Activated CD8-positive, alpha-beta T cell treated with anti-CD3 and anti-CD28 coated beads for 36 hours (primary cell): ENCODE results near the gene FBXO40. TPM values are rescaled to one million over a fixed set of nuclear protein-coding genes. Genes with fewer than 3 reads are reported as not detected.

Experiments
- ATAC-seq: fragments of 200-7000 bp; cut with Tn5 transposase; one replicate; pipeline ENCODE4 v1.10.0; 2021; ENCODE audit warnings: mild to moderate bottlenecking, moderate library complexity
- CTCF ChIA-PET: fragments of 350-600 bp; sonication (Branson Sonifier 250); formaldehyde crosslinking; loops from one replicate; lab custom pipeline; 2021; ENCODE audit warnings: antibody characterized with exemption; lab: Charles Lee
- POLR2A ChIA-PET: fragments of 350-600 bp; sonication (Branson Sonifier 250); formaldehyde crosslinking; loops from one replicate; lab custom pipeline; 2021; ENCODE audit warnings: antibody characterized with exemption; lab: Charles Lee
- DNase-seq: peaks from one replicate; pipeline ENCODE4 v3.0.0-alpha.2; 2020
- H3K27ac Mint-ChIP-seq: one replicate; pipeline ENCODE4 v1.8.0; 2021; ENCODE audit warnings: mild to moderate bottlenecking, mixed read lengths
- H3K27me3 Mint-ChIP-seq: one replicate; pipeline ENCODE4 v1.8.0; 2021; ENCODE audit warnings: mixed read lengths
- H3K36me3 Mint-ChIP-seq: one replicate; pipeline ENCODE4 v1.8.0; 2021; ENCODE audit warnings: low read depth, mixed read lengths
- H3K4me1 Mint-ChIP-seq: one replicate; pipeline ENCODE4 v1.8.0; 2021; ENCODE audit warnings: low read depth, mixed read lengths
- H3K4me3 Mint-ChIP-seq: one replicate; pipeline ENCODE4 v1.8.0; 2021; ENCODE audit warnings: mild to moderate bottlenecking, moderate library complexity, mixed read lengths
- H3K9me3 Mint-ChIP-seq: one replicate; pipeline ENCODE4 v1.8.0; 2021; ENCODE audit warnings: mixed read lengths
- CTCF ChIP-seq: fragments of 200-600 bp; IDR thresholded peaks from one replicate; pipeline ENCODE4 v1.8.0; 2022; ENCODE audit warnings: antibody characterized with exemption, mild to moderate bottlenecking
- intact Hi-C: fragments of 100-400 bp; cut with micrococcal nuclease; formaldehyde crosslinking; loops from one replicate; pipeline ENCODE4 v1.10.0; 2022
- total RNA-seq, 2 experiments: library from RNA; stranded (reverse); gene quantifications; one replicate each; pipeline ENCODE4 v1.2.3, GENCODE V29; 2021

Gene FBXO40
- total RNA-seq, 2 experiments from 2014 or later, result not detected

GRCh38 chr3:121660356-121661171 is 67.4 kb downstream of the FBXO40 start, which contains the start of gene HCLS1:
TSS of gene HCLS1 (minus strand) at chr3:121660903. CDS start at chr3:121658347, 2,556 bp downstream.
- peaks cover 49% of the 10 kb centered on the region for H3K4me1 Mint-ChIP-seq
- intact Hi-C loops, result loop anchor here (2.0 kb wide), 1 partner anchor 88 kb away; the partner anchor contains the start of gene GOLGB1
- H3K9me3 Mint-ChIP-seq, result no peaks in the 10 kb centered on the region
- TF ChIP-seq CTCF, result peak; percentile 20
- ATAC-seq, result peak; percentile 86
- peak within 1 kb of the TSS; percentile 98 for H3K4me3 Mint-ChIP-seq
- CTCF ChIA-PET, result interaction anchor here (0.6 to 1.4 kb wide), 3 partner anchors 12 to 59 kb away, joined by 3 to 4 read pairs (median 3); no protein-coding TSS in a partner anchor
- POLR2A ChIA-PET, result interaction anchor here (0.7 to 1.8 kb wide), 11 partner anchors 9 to 172 kb away, joined by 3 to 6 read pairs (median 3); partner anchors contain the start of genes GOLGB1 and POLQ
- peaks cover 53% of the 10 kb centered on the region for H3K36me3 Mint-ChIP-seq
- no peaks in the 10 kb centered on the region for H3K27me3 Mint-ChIP-seq
- peak within 1 kb of the TSS; percentile 99 for H3K27ac Mint-ChIP-seq
- peak; percentile 79 for DNase-seq

GRCh38 chr3:121661376-121661775 is 68.2 kb downstream of the FBXO40 start:
- Mint-ChIP-seq H3K4me3 (peak overlapping the region; percentile 98), H3K36me3 (peaks cover 47% of the 10 kb centered on the region)

GRCh38 chr3:121662742-121663141 is 69.6 kb downstream of the FBXO40 start:
- ChIA-PET POLR2A (no interaction called here), CTCF (no interaction called here)
- no peak for TF ChIP-seq CTCF
- ATAC-seq (no peak), DNase-seq (no peak)
- H3K4me3 Mint-ChIP-seq, result no peak overlapping the region
- intact Hi-C loops, result no loop called here
- no peaks in the 10 kb centered on the region for H3K9me3 Mint-ChIP-seq
- H3K4me1 Mint-ChIP-seq, result peaks cover 33% of the 10 kb centered on the region
- H3K27ac Mint-ChIP-seq, result no peak overlapping the region
- H3K27me3 Mint-ChIP-seq, result no peaks in the 10 kb centered on the region
- H3K36me3 Mint-ChIP-seq, result peaks cover 36% of the 10 kb centered on the region

More at GRCh38 chr3:121661376-121661775, 68.2 kb downstream of the FBXO40 start:
- DNase-seq (no peak), ATAC-seq (no peak)
- intact Hi-C loops, result loop anchor here (2.0 kb wide), 1 partner anchor 87 kb away; the partner anchor contains the start of gene GOLGB1
- Mint-ChIP-seq H3K27me3 (no peaks in the 10 kb centered on the region), H3K27ac (peak overlapping the region; percentile 99), H3K9me3 (no peaks in the 10 kb centered on the region), H3K4me1 (peaks cover 43% of the 10 kb centered on the region)
- CTCF ChIA-PET, result interaction anchor here (0.6 to 1.4 kb wide), 4 partner anchors 13 to 58 kb away, joined by 3 to 4 read pairs (median 3); no protein-coding TSS in a partner anchor
- POLR2A ChIA-PET, result interaction anchor here (0.7 to 1.8 kb wide), 9 partner anchors 10 to 171 kb away, joined by 3 to 6 read pairs (median 3); partner anchors contain the start of genes GOLGB1 and POLQ
- no peak for TF ChIP-seq CTCF

GRCh38 chr3:121663171-121663847 is 70.1 kb downstream of the FBXO40 start:
- H3K27ac Mint-ChIP-seq, result no peak overlapping the region
- no peak for DNase-seq
- ChIA-PET POLR2A (interaction anchor here (0.6 kb wide), 1 partner anchor 51 kb away, joined by 3 read pairs; no protein-coding TSS in a partner anchor), CTCF (no interaction called here)
- TF ChIP-seq CTCF, result no peak
- peaks cover 32% of the 10 kb centered on the region for H3K36me3 Mint-ChIP-seq
- no peaks in the 10 kb centered on the region for H3K27me3 Mint-ChIP-seq
- intact Hi-C loops, result no loop called here
- no peaks in the 10 kb centered on the region for H3K9me3 Mint-ChIP-seq
- no peak for ATAC-seq
- H3K4me1 Mint-ChIP-seq, result peaks cover 28% of the 10 kb centered on the region
- no peak overlapping the region for H3K4me3 Mint-ChIP-seq
